CD8-positive, alpha-beta memory T cell (primary cell): Measurements from ENCODE around the gene PEBP1. TPM values are rescaled to one million over a fixed set of nuclear protein-coding genes. Genes with fewer than 3 reads are reported as not detected.
"Not testable (repeated sequence)": the region's sequence is repeated elsewhere in the genome, so short reads cannot be mapped to it uniquely, and the experiment has no call there.

Experiments
- CTCF ChIA-PET: fragments of 350-600 bp; sonication (Branson Sonifier 250); formaldehyde crosslinking; loops from one replicate; lab custom pipeline; 2021; ENCODE audit warnings: antibody characterized with exemption; lab: Charles Lee
- POLR2A ChIA-PET: fragments of 350-600 bp; sonication (Branson Sonifier 250); formaldehyde crosslinking; loops from one replicate; lab custom pipeline; 2021; ENCODE audit warnings: antibody characterized with exemption; lab: Charles Lee
- DNase-seq, 5 donors: peaks; one replicate each; pipeline versions ENCODE4 v3.0.0 to v3.0.0-alpha.2; 2020 to 2022; ENCODE audit warnings: mixed read lengths in 1 of 5
- H3K27ac ChIP-seq: one replicate; pipeline ENCODE4 v1.7.0; 2013; ENCODE audit warnings: low read depth, mild to moderate bottlenecking, low read length, moderate library complexity
- H3K27me3 ChIP-seq: 2 replicates; pipeline ENCODE4 v1.7.0; 2013; ENCODE audit warnings: low read length, mild to moderate bottlenecking; ENCODE audit not compliant: insufficient read depth, poor library complexity, severe bottlenecking
- H3K36me3 ChIP-seq: 2 replicates; pipeline ENCODE4 v1.7.0; 2013; ENCODE audit warnings: mild to moderate bottlenecking, low read length, moderate library complexity; ENCODE audit not compliant: insufficient read depth
- H3K4me1 ChIP-seq: 2 replicates; pipeline ENCODE4 v1.7.0; 2013; ENCODE audit warnings: mild to moderate bottlenecking, low read length, moderate library complexity; ENCODE audit not compliant: insufficient read depth
- H3K4me3 ChIP-seq: 2 replicates; pipeline ENCODE4 v1.7.0; 2013; ENCODE audit warnings: mild to moderate bottlenecking, low read length
- H3K9me3 ChIP-seq: 2 replicates; pipeline ENCODE4 v1.7.0; 2013; ENCODE audit warnings: mild to moderate bottlenecking, low read length
- H3K27ac Mint-ChIP-seq, 8 donors: one replicate each; pipeline ENCODE4 v1.8.0; 2020 to 2021; ENCODE audit warnings: mixed read lengths in 8 of 8, mild to moderate bottlenecking in 6 of 8, inconsistent platforms in 3 of 8, moderate library complexity in 3 of 8
- H3K27me3 Mint-ChIP-seq, 2 donors: one replicate each; pipeline ENCODE4 v1.8.0; 2020 to 2021; ENCODE audit warnings: mixed read lengths in 2 of 2, mild to moderate bottlenecking in 1 of 2, moderate library complexity in 1 of 2
- H3K36me3 Mint-ChIP-seq, 3 donors: one replicate each; pipeline ENCODE4 v1.8.0; 2020 to 2021; ENCODE audit warnings: mixed read lengths in 3 of 3, inconsistent platforms in 1 of 3, mild to moderate bottlenecking in 1 of 3
- H3K4me1 Mint-ChIP-seq, 3 donors: one replicate each; pipeline ENCODE4 v1.8.0; 2020 to 2021; ENCODE audit warnings: mixed read lengths in 3 of 3, inconsistent platforms in 1 of 3, mild to moderate bottlenecking in 1 of 3
- H3K4me3 Mint-ChIP-seq, 7 donors: one replicate each; pipeline ENCODE4 v1.8.0; 2020 to 2021; ENCODE audit warnings: mixed read lengths in 7 of 7, mild to moderate bottlenecking in 6 of 7, moderate library complexity in 4 of 7, inconsistent platforms in 2 of 7
- H3K9me3 Mint-ChIP-seq, 5 donors: one replicate each; pipeline ENCODE4 v1.8.0; 2020 to 2022; ENCODE audit warnings: mixed read lengths in 5 of 5, mild to moderate bottlenecking in 3 of 5, moderate library complexity in 2 of 5, inconsistent platforms in 1 of 5
- polyA plus RNA-seq: library from polyadenylated mRNA; unstranded; fragments of 300-500 nt; fragmentation: Illumina TruSeq; gene quantifications from one replicate; pipeline ENCODE4 v1.2.3, GENCODE V29; 2021
- total RNA-seq, 2 experiments: library from RNA; stranded (reverse); gene quantifications; one replicate each; pipeline ENCODE4 v1.2.3, GENCODE V29; 2021

Gene PEBP1
- total and polyA plus RNA-seq, 3 experiments from 2014 or later = 140 to 317 (median 142) TPM

GRCh38 chr12:118120579-118121363 is 15.2 kb upstream of the PEBP1 start:
- ChIA-PET POLR2A (interaction anchor here (1.4 to 1.9 kb wide), 2 partner anchors 15 to 255 kb away, joined by 5 to 8 read pairs; partner anchors contain the start of gene PEBP1), CTCF (interaction anchor here (0.6 to 3.9 kb wide), 19 partner anchors 9 to 257 kb away, joined by 3 to 36 read pairs (median 4); partner anchors contain the start of genes PEBP1 and SUDS3)
- H3K4me1 ChIP-seq = peaks cover 4% of the 10 kb centered on the region
- no peaks in the 10 kb centered on the region for H3K36me3 ChIP-seq
- Mint-ChIP-seq H3K4me3 (peak overlapping the region in 2 of 7 donors; percentile 46 to 62), H3K4me1 (peaks cover 7 to 14% (median 9%) of the 10 kb centered on the region in 3 donors), H3K27me3 (peaks cover 0 to 1% of the 10 kb centered on the region in 2 donors), H3K27ac (peak overlapping the region; percentile 26 to 98 (median 88)), H3K9me3 (peaks cover 0 to 1% (median 0%) of the 10 kb centered on the region in 5 donors), H3K36me3 (no peaks in the 10 kb centered on the region)
- H3K27me3 ChIP-seq = no peaks in the 10 kb centered on the region
- H3K4me3 ChIP-seq = no peak overlapping the region
- DNase-seq = peak; percentile 28 to 68 (median 52)
- H3K9me3 ChIP-seq = no peaks in the 10 kb centered on the region
- peak overlapping the region; percentile 40 for H3K27ac ChIP-seq

DNA sequence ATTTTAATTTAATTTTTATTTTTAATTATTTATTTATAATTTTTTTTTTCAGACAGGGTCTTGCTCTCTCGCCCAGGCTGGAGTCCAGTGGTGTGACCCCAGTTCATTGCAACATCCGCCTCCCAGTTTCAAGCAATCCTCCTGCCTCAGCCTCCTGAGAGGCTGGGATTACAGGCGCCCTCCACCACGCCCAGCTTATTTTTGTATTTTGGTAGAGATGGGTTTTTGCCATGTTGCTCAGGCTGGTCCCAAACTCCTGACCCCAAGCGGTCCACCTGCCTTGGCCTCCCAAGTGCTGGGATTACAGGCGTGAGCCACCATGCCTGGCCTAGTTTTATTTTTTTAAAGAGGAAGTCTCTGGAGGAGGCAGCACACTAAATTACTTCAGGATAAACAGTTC is 13.7 kb upstream of the PEBP1 start:
- Mint-ChIP-seq H3K9me3 (no peaks in the 10 kb centered on the region), H3K27ac (peak overlapping the region in 2 of 8 donors; percentile 52 to 69), H3K4me3 (no peak overlapping the region), H3K4me1 (peaks cover 7 to 14% (median 9%) of the 10 kb centered on the region in 3 donors), H3K27me3 (no peaks in the 10 kb centered on the region), H3K36me3 (no peaks in the 10 kb centered on the region)
- H3K27me3 ChIP-seq = no peaks in the 10 kb centered on the region
- H3K9me3 ChIP-seq = no peaks in the 10 kb centered on the region
- H3K4me1 ChIP-seq = peaks cover 4% of the 10 kb centered on the region
- ChIA-PET CTCF (interaction anchor here (3.1 to 3.9 kb wide), 2 partner anchors 14 to 254 kb away, joined by 25 to 36 read pairs; partner anchors contain the start of genes PEBP1 and SUDS3), POLR2A (interaction anchor here (1.9 kb wide), 1 partner anchor 14 kb away, joined by 8 read pairs; the partner anchor contains the start of gene PEBP1)
- no peak overlapping the region for H3K27ac ChIP-seq
- no peak for DNase-seq
- H3K36me3 ChIP-seq = no peaks in the 10 kb centered on the region
- H3K4me3 ChIP-seq = no peak overlapping the region

- no peaks in the 10 kb centered on the region for H3K36me3 ChIP-seq
- H3K27ac ChIP-seq = no peak overlapping the region
- POLR2A ChIA-PET = no interaction called here
- Mint-ChIP-seq H3K27me3 (no peaks in the 10 kb centered on the region), H3K4me1 (peaks cover 7 to 14% (median 9%) of the 10 kb centered on the region in 3 donors), H3K9me3 (no peaks in the 10 kb centered on the region), H3K27ac (no peak overlapping the region), H3K4me3 (no peak overlapping the region), H3K36me3 (no peaks in the 10 kb centered on the region)
- no peaks in the 10 kb centered on the region for H3K27me3 ChIP-seq
- H3K4me1 ChIP-seq = peaks cover 4% of the 10 kb centered on the region
- CTCF ChIA-PET = interaction anchor here (0.7 to 1.0 kb wide), 3 partner anchors 16 to 254 kb away, joined by 3 to 4 read pairs (median 3); no protein-coding TSS in a partner anchor
- no peak for DNase-seq
- H3K4me3 ChIP-seq = no peak overlapping the region
- no peaks in the 10 kb centered on the region for H3K9me3 ChIP-seq
Observed at GRCh38 chr12:118124333-118124874, 11.5 kb upstream of the PEBP1 start.

- Mint-ChIP-seq H3K36me3 (no peaks in the 10 kb centered on the region), H3K4me1 (peaks cover 2 to 7% (median 4%) of the 10 kb centered on the region in 3 donors), H3K27ac (no peak overlapping the region), H3K4me3 (no peak overlapping the region), H3K9me3 (no peaks in the 10 kb centered on the region), H3K27me3 (no peaks in the 10 kb centered on the region)
- CTCF ChIA-PET = interaction anchor here (1.1 kb wide), 1 partner anchor 250 kb away, joined by 4 read pairs; no protein-coding TSS in a partner anchor
- Histone ChIP-seq H3K4me1 (peaks cover 4% of the 10 kb centered on the region), H3K27me3 (no peaks in the 10 kb centered on the region), H3K4me3 (no peak overlapping the region), H3K36me3 (no peaks in the 10 kb centered on the region), H3K27ac (no peak overlapping the region), H3K9me3 (no peaks in the 10 kb centered on the region)
- POLR2A ChIA-PET = interaction anchor here (0.6 kb wide), 1 partner anchor 73 kb away, joined by 3 read pairs; no protein-coding TSS in a partner anchor
- DNase-seq = no peak
Observed at GRCh38 chr12:118125743-118126118, 10.2 kb upstream of the PEBP1 start.

DNA sequence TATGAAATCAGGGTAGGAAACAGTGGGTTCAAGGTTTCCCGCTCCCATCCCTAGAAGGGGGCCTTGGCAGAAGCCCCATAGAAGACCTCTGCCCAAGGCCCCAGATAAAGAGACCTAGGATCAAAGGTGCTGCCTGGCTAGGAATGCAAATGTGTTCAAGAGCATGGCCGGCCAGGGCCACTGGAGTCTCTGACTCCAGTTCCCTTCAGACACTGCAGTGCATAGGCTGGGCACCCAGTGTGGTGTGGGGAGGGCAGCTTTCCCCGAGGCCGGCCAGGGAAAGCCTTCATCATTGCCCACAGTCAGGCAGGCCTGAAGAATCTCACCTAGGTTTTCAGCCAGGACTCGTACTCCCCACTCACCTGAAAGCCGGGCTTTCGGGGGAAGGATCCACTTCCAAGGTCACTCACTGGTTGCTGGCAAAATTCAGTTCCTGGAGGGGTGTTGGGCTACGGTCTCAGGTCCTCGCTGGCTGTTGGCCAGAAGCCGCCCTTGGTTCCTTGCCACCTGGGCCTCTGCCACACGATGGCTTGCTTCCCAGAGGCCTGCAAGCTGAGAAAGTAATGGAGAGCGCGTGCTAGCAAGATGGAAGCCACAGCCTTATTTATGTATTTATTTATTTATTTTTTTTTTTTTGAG is 9.7 kb upstream of the PEBP1 start:
- Mint-ChIP-seq H3K4me1 (peaks cover 0 to 2% (median 0%) of the 10 kb centered on the region in 3 donors), H3K4me3 (no peak overlapping the region), H3K36me3 (no peaks in the 10 kb centered on the region), H3K27ac (no peak overlapping the region), H3K27me3 (no peaks in the 10 kb centered on the region), H3K9me3 (no peaks in the 10 kb centered on the region)
- ChIA-PET POLR2A (no interaction called here), CTCF (interaction anchor here (1.1 kb wide), 1 partner anchor 249 kb away, joined by 4 read pairs; no protein-coding TSS in a partner anchor)
- no peak overlapping the region for H3K4me3 ChIP-seq
- no peak for DNase-seq
- peaks cover under 1% of the 10 kb centered on the region for H3K4me1 ChIP-seq
- H3K27ac ChIP-seq = no peak overlapping the region
- H3K9me3 ChIP-seq = no peaks in the 10 kb centered on the region
- no peaks in the 10 kb centered on the region for H3K27me3 ChIP-seq
- no peaks in the 10 kb centered on the region for H3K36me3 ChIP-seq

DNA sequence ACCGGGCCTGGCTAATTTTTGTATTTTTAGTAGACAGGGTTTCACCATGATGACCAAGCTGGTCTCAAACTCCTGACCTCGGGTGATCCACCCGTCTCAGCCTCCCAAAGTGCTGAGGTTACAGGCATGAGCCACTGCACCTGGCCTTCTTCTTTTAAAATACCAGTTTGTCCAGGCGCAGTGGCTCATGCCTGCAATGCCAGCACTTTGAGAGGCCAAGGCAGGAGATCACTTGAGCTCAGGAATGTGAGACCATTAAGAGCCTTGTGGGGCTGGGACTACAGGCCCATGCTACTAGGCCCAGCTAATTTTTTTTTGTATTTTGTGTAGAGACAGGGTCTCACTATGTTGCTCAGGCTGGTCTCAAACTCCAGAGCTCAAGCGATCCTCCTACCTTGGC is 8.1 kb upstream of the PEBP1 start:
- Histone ChIP-seq H3K4me3 (no peak overlapping the region), H3K27me3 (no peaks in the 10 kb centered on the region), H3K36me3 (no peaks in the 10 kb centered on the region), H3K27ac (no peak overlapping the region), H3K9me3 (no peaks in the 10 kb centered on the region), H3K4me1 (no peaks in the 10 kb centered on the region)
- Mint-ChIP-seq H3K4me3 (no peak overlapping the region), H3K36me3 (no peaks in the 10 kb centered on the region), H3K4me1 (peaks cover 4 to 9% (median 6%) of the 10 kb centered on the region in 3 donors), H3K27me3 (no peaks in the 10 kb centered on the region), H3K27ac (no peak overlapping the region), H3K9me3 (no peaks in the 10 kb centered on the region)
- DNase-seq = no peak
- CTCF ChIA-PET = interaction anchor here (0.8 kb wide), 1 partner anchor 248 kb away, joined by 3 read pairs; the partner anchor contains the start of gene SUDS3
- POLR2A ChIA-PET = no interaction called here

- DNase-seq, H3K4me1 ChIP-seq, H3K4me3 ChIP-seq, H3K27me3 ChIP-seq, H3K4me3 Mint-ChIP-seq, H3K36me3 Mint-ChIP-seq, H3K27me3 Mint-ChIP-seq, POLR2A ChIA-PET, H3K9me3 ChIP-seq, H3K27ac ChIP-seq, H3K4me1 Mint-ChIP-seq, H3K9me3 Mint-ChIP-seq, H3K27ac Mint-ChIP-seq, H3K36me3 ChIP-seq: not testable (repeated sequence)
- CTCF ChIA-PET = interaction anchor here (1.8 kb wide), 1 partner anchor 8 kb away, joined by 5 read pairs; no protein-coding TSS in a partner anchor
Observed at GRCh38 chr12:118129436-118129835, 6.5 kb upstream of the PEBP1 start.
